Measurements from ENCODE around the gene SPOCK1. TPM values are rescaled to one million over a fixed set of nuclear protein-coding genes. Genes with fewer than 3 reads are reported as not detected.

Gene SPOCK1
- total RNA-seq, 1 experiment from 2014 or later: 10.9 TPM

GRCh38 chr5:137336565-137337120 is 162.5 kb downstream of the SPOCK1 start:
- no peaks in the 10 kb centered on the region for H3K27me3 Mint-ChIP-seq (ENCODE audit: low read depth)
- Histone ChIP-seq H2BK15ac (ENCODE audit: low read depth, low read length) (no peak overlapping the region), H3K23ac (ENCODE audit: insufficient read length, low read depth, low read length) (no peak overlapping the region), H3K23me2 (ENCODE audit: insufficient read length, low read depth, low read length, poor library complexity, severe bottlenecking) (no peaks in the 10 kb centered on the region), H2BK20ac (ENCODE audit: low read depth, low read length, poor library complexity, severe bottlenecking) (no peak overlapping the region), H3K79me1 (ENCODE audit: insufficient read depth, low read depth, low read length, poor library complexity, severe bottlenecking) (no peaks in the 10 kb centered on the region), H3K9ac (ENCODE audit: extremely low read depth, insufficient read length, low read length) (no peak overlapping the region), H2BK5ac (ENCODE audit: insufficient read length, low read length) (no peak overlapping the region), H4K5ac (ENCODE audit: insufficient read length, low read depth, low read length) (no peak overlapping the region), H3K4ac (ENCODE audit: low read depth, low read length) (no peak overlapping the region), H4K8ac (replicated peaks; ENCODE audit: insufficient read length, low read depth, low read length) (no peak overlapping the region), H3K18ac (ENCODE audit: insufficient read length, low read depth, low read length) (no peak overlapping the region), H4K91ac (ENCODE audit: insufficient read length, low read depth, low read length) (no peak overlapping the region), H2AFZ (ENCODE audit: low read length) (no peak overlapping the region), H3K14ac (ENCODE audit: insufficient read depth, low read length) (no peak overlapping the region), H3K9me3 (ENCODE audit: control insufficient read depth, low read depth, low read length) (no peaks in the 10 kb centered on the region), H3K27ac (ENCODE audit: insufficient read length, low read depth, low read length) (no peak overlapping the region), H3T11ph (ENCODE audit: low read length) (no peak overlapping the region), H3K79me2 (ENCODE audit: insufficient read depth, low read length) (no peaks in the 10 kb centered on the region), H3K4me1 (ENCODE audit: insufficient read depth, low read length) (0 out of 2 replicates have a peak, but pooled peaks cover 2% of the 10 kb centered on the region), H2BK12ac (ENCODE audit: insufficient read length, low read depth, low read length) (no peak overlapping the region), H3K4me2 (ENCODE audit: insufficient read depth, insufficient read length, low read length) (no peak overlapping the region), H3K27me3 (ENCODE audit: insufficient read depth, low read length) (no peaks in the 10 kb centered on the region), H2AK5ac (ENCODE audit: insufficient read length, low read length) (no peak overlapping the region), H3K56ac (ENCODE audit: insufficient read length, low read depth, low read length) (no peak overlapping the region), H4K20me1 (ENCODE audit: control insufficient read depth, insufficient read depth, insufficient read length) (no peaks in the 10 kb centered on the region), H2BK120ac (ENCODE audit: low read depth, low read length, poor library complexity, severe bottlenecking) (no peak overlapping the region)
- TF ChIP-seq CTCF (conservative IDR thresholded peaks at IDR 0.05): no peak
- H3K36me3 Mint-ChIP-seq (ENCODE audit: insufficient read depth in 1 of 3, low read depth in 3 of 3): no peaks in the 10 kb centered on the region
- H3K27ac Mint-ChIP-seq: no peak overlapping the region
- H3K4me1 Mint-ChIP-seq: peaks cover 4 to 7% of the 10 kb centered on the region in 2 experiments; a peak in 3 of 4 replicates
- H3K4me3 Mint-ChIP-seq: no peak overlapping the region
- H3K9me3 Mint-ChIP-seq: no peaks in the 10 kb centered on the region
- DNase-seq: no peak

Data from H9 (cell line).